Liver (tissue), 9 donors: Measurements from ENCODE around the gene DIS3L2. TPM values are rescaled to one million over a fixed set of nuclear protein-coding genes. Genes with fewer than 3 reads are reported as not detected.
"Not testable (repeated sequence)": the region's sequence is repeated elsewhere in the genome, so short reads cannot be mapped to it uniquely, and the experiment has no call there.

Source experiments
- DNase-seq: peaks from one replicate; pipeline ENCODE4 v3.0.0-alpha.2; 2017; ENCODE audit warnings: low spot score
- H3K27ac ChIP-seq, 2 donors: one replicate each; pipeline ENCODE4 v1.7.0; 2013; ENCODE audit warnings: inconsistent platforms in 2 of 2, low read length in 2 of 2, control low read depth in 1 of 2, low read depth in 1 of 2, mild to moderate bottlenecking in 1 of 2
- H3K27me3 ChIP-seq, 4 donors: one replicate each; pipeline versions ENCODE4 v1.6.1 to v1.7.0; 2013; ENCODE audit warnings: low read length in 3 of 4, inconsistent platforms in 1 of 4, mild to moderate bottlenecking in 1 of 4, moderate library complexity in 1 of 4; ENCODE audit not compliant: control insufficient read depth in 4 of 4, insufficient read depth in 4 of 4
- H3K36me3 ChIP-seq, 4 donors: one replicate each; pipeline versions ENCODE4 v1.6.1 to v1.7.0; 2013; ENCODE audit warnings: low read length in 3 of 4, mild to moderate bottlenecking in 3 of 4, low read depth in 1 of 4, moderate library complexity in 1 of 4; ENCODE audit not compliant: control insufficient read depth in 4 of 4, insufficient read depth in 3 of 4
- H3K4me1 ChIP-seq, 4 donors: one replicate each; pipeline versions ENCODE4 v1.6.1 to v1.7.0; 2013; ENCODE audit warnings: low read length in 3 of 4, mild to moderate bottlenecking in 3 of 4, moderate library complexity in 1 of 4; ENCODE audit not compliant: control insufficient read depth in 4 of 4, insufficient read depth in 4 of 4
- H3K4me3 ChIP-seq, 3 donors: one replicate each; pipeline versions ENCODE4 v1.6.1 to v1.7.0; 2013; ENCODE audit warnings: low read length in 3 of 3, control low read depth in 1 of 3, low read depth in 1 of 3, mild to moderate bottlenecking in 1 of 3
- H3K9ac ChIP-seq, 2 donors: one replicate each; pipeline ENCODE4 v1.7.0; 2013; ENCODE audit warnings: low read length in 2 of 2, mild to moderate bottlenecking in 2 of 2, moderate library complexity in 2 of 2, control low read depth in 1 of 2, low read depth in 1 of 2
- H3K9me3 ChIP-seq, 4 donors: one replicate each; pipeline versions ENCODE4 v1.6.1 to v1.7.0; 2013; ENCODE audit warnings: low read length in 3 of 4; ENCODE audit not compliant: control insufficient read depth in 4 of 4
- FOXA2 ChIP-seq: IDR thresholded peaks from 2 replicates; pipeline ENCODE4 v1.6.1; 2016; ENCODE audit warnings: antibody characterized with exemption
- GABPA ChIP-seq, 2 donors: IDR thresholded peaks in 1 of 2; conservative IDR thresholded peaks in 1 of 2; 2 replicates each; pipeline ENCODE4 v1.6.1; 2016; ENCODE audit warnings: antibody characterized with exemption in 2 of 2, mild to moderate bottlenecking in 1 of 2, moderate library complexity in 1 of 2
- HNF4A ChIP-seq, 2 donors: conservative IDR thresholded peaks; 2 replicates each; pipeline ENCODE4 v1.6.1; 2016; ENCODE audit warnings: antibody characterized with exemption in 2 of 2, mild to moderate bottlenecking in 2 of 2
- HNF4G ChIP-seq: IDR thresholded peaks from 2 replicates; pipeline ENCODE4 v1.6.1; 2016; ENCODE audit warnings: antibody characterized with exemption
- JUND ChIP-seq, 2 donors: IDR thresholded peaks; 2 replicates each; pipeline ENCODE4 v1.6.1; 2016; ENCODE audit warnings: antibody characterized with exemption in 2 of 2
- NR2F2 ChIP-seq: IDR thresholded peaks from 2 replicates; pipeline ENCODE4 v1.6.1; 2016; ENCODE audit warnings: antibody characterized with exemption
- RAD21 ChIP-seq, 2 donors: IDR thresholded peaks; 2 replicates each; pipeline ENCODE4 v1.6.1; 2016; ENCODE audit warnings: antibody characterized with exemption in 2 of 2, mild to moderate bottlenecking in 2 of 2
- RXRA ChIP-seq, 2 donors: IDR thresholded peaks; 2 replicates each; pipeline ENCODE4 v1.6.1; 2017 to 2018; ENCODE audit warnings: antibody characterized with exemption in 2 of 2, mild to moderate bottlenecking in 1 of 2
- SP1 ChIP-seq: IDR thresholded peaks from 2 replicates; pipeline ENCODE4 v1.6.1; 2018; ENCODE audit warnings: antibody characterized with exemption, mild to moderate bottlenecking
- TAF1 ChIP-seq: conservative IDR thresholded peaks from 2 replicates; pipeline ENCODE4 v1.6.1; 2016; ENCODE audit warnings: antibody characterized with exemption, mild to moderate bottlenecking
- YY1 ChIP-seq: IDR thresholded peaks from 2 replicates; pipeline ENCODE4 v1.6.1; 2016; ENCODE audit warnings: antibody characterized with exemption, mild to moderate bottlenecking
- WGBS: extraction: QIAGEN DNeasy Blood & Tissue Kit; methylation state at CpG from one replicate; pipeline ENCODE4 v1.1.7; 2013; 5-methylcytosine and 5-hydroxymethylcytosine counted together
- polyA plus RNA-seq, 2 donors: library from polyadenylated mRNA; stranded (reverse) in 1 of 2; unstranded in 1 of 2; fragments of 200-250 nt in 1 of 2; fragments of >200 nt in 1 of 2; fragmentation: Nextera tagmentation in 1 of 2; extraction: Ambion mirVana in 1 of 2; gene quantifications; one replicate each; pipeline versions ENCODE4 v1.2.1 to v1.2.3, GENCODE V29; 2013 to 2015
- total RNA-seq, 2 donors: library from RNA; depleted of rRNA; stranded (reverse); fragments of >200 nt; gene quantifications; one replicate each; pipeline ENCODE4 v1.2.3, GENCODE V29; 2014
- TF ChIP-seq, protein P1 (sequence below): fragments of 150-350 bp; IDR thresholded peaks from 2 replicates; pipeline ENCODE4 v1.5.1; 2017; ENCODE audit warnings: improper control_type of control experiment, low read depth, low read length; ENCODE audit not compliant: missing input control
- TF ChIP-seq, protein P2 (sequence below): IDR thresholded peaks from 2 replicates; pipeline ENCODE4 v1.6.1; 2016; ENCODE audit warnings: antibody characterized with exemption
- TF ChIP-seq, protein P3 (sequence below): IDR thresholded peaks from 2 replicates; pipeline ENCODE4 v1.6.1; 2016; ENCODE audit warnings: antibody characterized with exemption
- TF ChIP-seq, protein P4 (sequence below): IDR thresholded peaks from 2 replicates; pipeline ENCODE4 v1.6.1; 2016; ENCODE audit warnings: antibody characterized with exemption, mild to moderate bottlenecking
- TF ChIP-seq, protein P5 (sequence below): IDR thresholded peaks from 2 replicates; pipeline ENCODE4 v1.6.1; 2016; ENCODE audit warnings: antibody characterized with exemption
- donor health status: healthy.
- donor health status: healthy.
- donor health status: healthy.
- donor health status: healthy.
- donor health status: healthy.

Gene DIS3L2
- total and polyA plus RNA-seq, 4 donors, result 5.7 to 21.5 (median 8.8) TPM

- not testable (repeated sequence) for H3K27me3 ChIP-seq, H3K36me3 ChIP-seq, DNase-seq, H3K9me3 ChIP-seq, H3K4me1 ChIP-seq, H3K4me3 ChIP-seq, H3K9ac ChIP-seq, H3K27ac ChIP-seq
- TF ChIP-seq, protein P1, sequence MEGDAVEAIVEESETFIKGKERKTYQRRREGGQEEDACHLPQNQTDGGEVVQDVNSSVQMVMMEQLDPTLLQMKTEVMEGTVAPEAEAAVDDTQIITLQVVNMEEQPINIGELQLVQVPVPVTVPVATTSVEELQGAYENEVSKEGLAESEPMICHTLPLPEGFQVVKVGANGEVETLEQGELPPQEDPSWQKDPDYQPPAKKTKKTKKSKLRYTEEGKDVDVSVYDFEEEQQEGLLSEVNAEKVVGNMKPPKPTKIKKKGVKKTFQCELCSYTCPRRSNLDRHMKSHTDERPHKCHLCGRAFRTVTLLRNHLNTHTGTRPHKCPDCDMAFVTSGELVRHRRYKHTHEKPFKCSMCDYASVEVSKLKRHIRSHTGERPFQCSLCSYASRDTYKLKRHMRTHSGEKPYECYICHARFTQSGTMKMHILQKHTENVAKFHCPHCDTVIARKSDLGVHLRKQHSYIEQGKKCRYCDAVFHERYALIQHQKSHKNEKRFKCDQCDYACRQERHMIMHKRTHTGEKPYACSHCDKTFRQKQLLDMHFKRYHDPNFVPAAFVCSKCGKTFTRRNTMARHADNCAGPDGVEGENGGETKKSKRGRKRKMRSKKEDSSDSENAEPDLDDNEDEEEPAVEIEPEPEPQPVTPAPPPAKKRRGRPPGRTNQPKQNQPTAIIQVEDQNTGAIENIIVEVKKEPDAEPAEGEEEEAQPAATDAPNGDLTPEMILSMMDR, result peak; percentile 34
- 69% methylated on average over 15 of the region's 15 CpGs for WGBS
Measured at GRCh38 chr2:232335206-232335858, 373.8 kb downstream of the DIS3L2 start.

DNA sequence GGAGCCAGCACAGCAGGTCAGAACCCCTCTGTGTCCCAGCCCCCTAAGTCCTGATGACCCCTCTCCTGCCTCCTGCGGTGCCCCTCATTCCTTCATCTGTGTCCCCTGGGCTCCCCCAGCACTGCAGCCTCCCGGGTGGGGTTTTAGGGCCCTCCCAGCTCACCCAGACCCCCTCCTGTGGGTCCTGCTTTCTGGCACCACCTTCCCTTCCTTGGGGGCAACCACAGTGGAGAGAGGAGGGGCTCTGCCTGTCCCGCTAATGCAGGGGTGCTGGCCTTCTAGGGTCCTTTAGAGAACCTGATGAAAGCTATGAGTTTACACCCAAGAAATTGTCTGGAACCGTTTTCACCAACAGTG is 374.3 kb downstream of the DIS3L2 start:
- WGBS, result 95% methylated on average over 4 of the region's 4 CpGs
- H3K27ac ChIP-seq, result no peak overlapping the region
- H3K36me3 ChIP-seq, result peaks cover 0 to 2% (median under 1%) of the 10 kb centered on the region in 4 donors
- no peak for TF ChIP-seq RXRA (IDR thresholded peaks at IDR 0.05)
- TF ChIP-seq NR2F2, result no peak
- no peak for TF ChIP-seq YY1
- TF ChIP-seq, protein P2, sequence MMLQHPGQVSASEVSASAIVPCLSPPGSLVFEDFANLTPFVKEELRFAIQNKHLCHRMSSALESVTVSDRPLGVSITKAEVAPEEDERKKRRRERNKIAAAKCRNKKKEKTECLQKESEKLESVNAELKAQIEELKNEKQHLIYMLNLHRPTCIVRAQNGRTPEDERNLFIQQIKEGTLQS, result no peak
- H3K9me3 ChIP-seq, result no peaks in the 10 kb centered on the region
- no peak for DNase-seq
- no peaks in the 10 kb centered on the region for H3K4me1 ChIP-seq
- no peaks in the 10 kb centered on the region for H3K27me3 ChIP-seq
- H3K9ac ChIP-seq, result no peak overlapping the region
- no peak overlapping the region for H3K4me3 ChIP-seq

DNA sequence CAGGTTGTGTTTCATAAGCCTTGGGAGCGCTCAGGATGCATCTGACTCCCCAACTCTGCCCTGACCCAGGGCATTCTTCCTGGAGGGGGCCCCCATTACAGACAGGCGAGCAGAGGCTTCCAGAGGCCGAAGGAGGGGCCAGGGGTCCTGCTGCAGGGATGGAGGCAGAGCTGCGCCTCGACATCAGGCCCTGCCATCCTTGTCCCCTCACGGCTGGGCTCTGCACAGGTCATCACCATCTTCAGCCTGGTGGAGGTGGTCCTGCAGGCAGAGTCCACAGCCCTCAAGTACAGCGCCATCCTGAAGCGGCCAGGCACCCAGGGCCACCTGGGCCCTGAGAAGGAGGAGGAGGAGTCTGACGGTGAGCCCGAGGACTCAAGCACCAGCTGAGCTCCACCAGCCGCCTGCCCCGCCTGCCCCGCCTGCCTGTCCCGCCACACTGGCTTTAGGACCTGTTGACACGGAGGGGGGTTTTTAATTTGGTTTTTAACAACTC is 374.8 kb downstream of the DIS3L2 start:
- Histone ChIP-seq H3K27ac (no peak overlapping the region), H3K9me3 (no peaks in the 10 kb centered on the region), H3K36me3 (peaks cover 0 to 2% (median under 1%) of the 10 kb centered on the region in 4 donors), H3K4me3 (no peak overlapping the region), H3K27me3 (no peaks in the 10 kb centered on the region), H3K9ac (no peak overlapping the region), H3K4me1 (no peaks in the 10 kb centered on the region)
- no peak for TF ChIP-seq JUND (IDR thresholded peaks at IDR 0.05)
- TF ChIP-seq, protein P3, sequence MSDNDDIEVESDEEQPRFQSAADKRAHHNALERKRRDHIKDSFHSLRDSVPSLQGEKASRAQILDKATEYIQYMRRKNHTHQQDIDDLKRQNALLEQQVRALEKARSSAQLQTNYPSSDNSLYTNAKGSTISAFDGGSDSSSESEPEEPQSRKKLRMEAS, result no peak
- TF ChIP-seq NR2F2, result no peak
- no peak for TF ChIP-seq SP1
- TF ChIP-seq, protein P2, result no peak
- TF ChIP-seq GABPA (IDR thresholded peaks at IDR 0.05 in 1 of 2, conservative IDR thresholded peaks at IDR 0.05 in 1 of 2), result no peak
- TF ChIP-seq FOXA2, result no peak
- no peak for TF ChIP-seq HNF4G
- TF ChIP-seq, protein P4, sequence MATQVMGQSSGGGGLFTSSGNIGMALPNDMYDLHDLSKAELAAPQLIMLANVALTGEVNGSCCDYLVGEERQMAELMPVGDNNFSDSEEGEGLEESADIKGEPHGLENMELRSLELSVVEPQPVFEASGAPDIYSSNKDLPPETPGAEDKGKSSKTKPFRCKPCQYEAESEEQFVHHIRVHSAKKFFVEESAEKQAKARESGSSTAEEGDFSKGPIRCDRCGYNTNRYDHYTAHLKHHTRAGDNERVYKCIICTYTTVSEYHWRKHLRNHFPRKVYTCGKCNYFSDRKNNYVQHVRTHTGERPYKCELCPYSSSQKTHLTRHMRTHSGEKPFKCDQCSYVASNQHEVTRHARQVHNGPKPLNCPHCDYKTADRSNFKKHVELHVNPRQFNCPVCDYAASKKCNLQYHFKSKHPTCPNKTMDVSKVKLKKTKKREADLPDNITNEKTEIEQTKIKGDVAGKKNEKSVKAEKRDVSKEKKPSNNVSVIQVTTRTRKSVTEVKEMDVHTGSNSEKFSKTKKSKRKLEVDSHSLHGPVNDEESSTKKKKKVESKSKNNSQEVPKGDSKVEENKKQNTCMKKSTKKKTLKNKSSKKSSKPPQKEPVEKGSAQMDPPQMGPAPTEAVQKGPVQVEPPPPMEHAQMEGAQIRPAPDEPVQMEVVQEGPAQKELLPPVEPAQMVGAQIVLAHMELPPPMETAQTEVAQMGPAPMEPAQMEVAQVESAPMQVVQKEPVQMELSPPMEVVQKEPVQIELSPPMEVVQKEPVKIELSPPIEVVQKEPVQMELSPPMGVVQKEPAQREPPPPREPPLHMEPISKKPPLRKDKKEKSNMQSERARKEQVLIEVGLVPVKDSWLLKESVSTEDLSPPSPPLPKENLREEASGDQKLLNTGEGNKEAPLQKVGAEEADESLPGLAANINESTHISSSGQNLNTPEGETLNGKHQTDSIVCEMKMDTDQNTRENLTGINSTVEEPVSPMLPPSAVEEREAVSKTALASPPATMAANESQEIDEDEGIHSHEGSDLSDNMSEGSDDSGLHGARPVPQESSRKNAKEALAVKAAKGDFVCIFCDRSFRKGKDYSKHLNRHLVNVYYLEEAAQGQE, result no peak
- TF ChIP-seq RAD21 (IDR thresholded peaks at IDR 0.05), result no peak
- TF ChIP-seq YY1, result no peak
- no peak for TF ChIP-seq RXRA (IDR thresholded peaks at IDR 0.05)
- TF ChIP-seq, protein P5, sequence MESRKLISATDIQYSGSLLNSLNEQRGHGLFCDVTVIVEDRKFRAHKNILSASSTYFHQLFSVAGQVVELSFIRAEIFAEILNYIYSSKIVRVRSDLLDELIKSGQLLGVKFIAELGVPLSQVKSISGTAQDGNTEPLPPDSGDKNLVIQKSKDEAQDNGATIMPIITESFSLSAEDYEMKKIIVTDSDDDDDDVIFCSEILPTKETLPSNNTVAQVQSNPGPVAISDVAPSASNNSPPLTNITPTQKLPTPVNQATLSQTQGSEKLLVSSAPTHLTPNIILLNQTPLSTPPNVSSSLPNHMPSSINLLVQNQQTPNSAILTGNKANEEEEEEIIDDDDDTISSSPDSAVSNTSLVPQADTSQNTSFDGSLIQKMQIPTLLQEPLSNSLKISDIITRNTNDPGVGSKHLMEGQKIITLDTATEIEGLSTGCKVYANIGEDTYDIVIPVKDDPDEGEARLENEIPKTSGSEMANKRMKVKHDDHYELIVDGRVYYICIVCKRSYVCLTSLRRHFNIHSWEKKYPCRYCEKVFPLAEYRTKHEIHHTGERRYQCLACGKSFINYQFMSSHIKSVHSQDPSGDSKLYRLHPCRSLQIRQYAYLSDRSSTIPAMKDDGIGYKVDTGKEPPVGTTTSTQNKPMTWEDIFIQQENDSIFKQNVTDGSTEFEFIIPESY, result no peak
- TF ChIP-seq HNF4A (conservative IDR thresholded peaks at IDR 0.05), result no peak
- no peak for TF ChIP-seq TAF1
- TF ChIP-seq, protein P1, result no peak
- no peak for DNase-seq
- WGBS, result 97% methylated on average over 15 of the region's 15 CpGs
